Osteoblast (primary cell): ENCODE data around the gene SORCS2. TPM values are rescaled to one million over a fixed set of nuclear protein-coding genes. Genes with fewer than 3 reads are reported as not detected.

ENCODE experiments used
- DNase-seq: peaks from one replicate; pipeline ENCODE4 v3.0.0; 2011; ENCODE audit warnings: low spot score, mixed read lengths; ENCODE audit not compliant: insufficient read length; ENCODE audit errors: missing footprints
- H2AFZ ChIP-seq: 2 replicates; pipeline ENCODE4 v1.6.0; 2011; ENCODE audit warnings: mild to moderate bottlenecking, low read length
- H3K27ac ChIP-seq: 2 replicates; pipeline ENCODE4 v1.5.1; 2011; ENCODE audit warnings: mild to moderate bottlenecking, low read depth, low read length, moderate library complexity
- H3K27me3 ChIP-seq: 2 replicates; pipeline ENCODE4 v1.6.0; 2012; ENCODE audit warnings: mild to moderate bottlenecking, control low read depth, inconsistent platforms, low read length, moderate library complexity; ENCODE audit not compliant: insufficient read depth
- H3K36me3 ChIP-seq: 2 replicates; pipeline ENCODE4 v1.5.1; 2011; ENCODE audit warnings: mild to moderate bottlenecking, low read length, control low read depth, moderate library complexity; ENCODE audit not compliant: insufficient read depth
- H3K4me1 ChIP-seq: 2 replicates; pipeline ENCODE4 v1.5.1; 2011; ENCODE audit warnings: mild to moderate bottlenecking, low read length, control low read depth, moderate library complexity; ENCODE audit not compliant: insufficient read depth
- H3K4me2 ChIP-seq: 2 replicates; pipeline ENCODE4 v1.6.0; 2011; ENCODE audit warnings: mild to moderate bottlenecking, low read length; ENCODE audit not compliant: insufficient read depth
- H3K4me3 ChIP-seq: fragments of 200-600 bp; sonication (generic); 3 replicates; pipeline ENCODE4 v1.5.1; 2012; ENCODE audit warnings: mild to moderate bottlenecking, low read length, inconsistent platforms; ENCODE audit not compliant: insufficient read depth
- H3K79me2 ChIP-seq: 2 replicates; pipeline ENCODE4 v1.6.0; 2012; ENCODE audit warnings: mild to moderate bottlenecking, low read length, control low read depth, inconsistent platforms; ENCODE audit not compliant: insufficient read depth
- H3K9me3 ChIP-seq: 2 replicates; pipeline ENCODE4 v1.5.1; 2011; ENCODE audit warnings: low read depth, low read length, control low read depth
- H4K20me1 ChIP-seq: 2 replicates; pipeline ENCODE4 v1.6.0; 2012; ENCODE audit warnings: mild to moderate bottlenecking, low read length, control low read depth; ENCODE audit not compliant: insufficient read depth
- CTCF ChIP-seq: IDR thresholded peaks from 2 replicates; pipeline ENCODE4 v1.5.1; 2011; ENCODE audit warnings: mild to moderate bottlenecking, low read depth, low read length, moderate library complexity; ENCODE audit errors: extremely low read depth
- total RNA-seq: library from RNA; depleted of rRNA; stranded (reverse); fragments of >200 nt; gene quantifications from 2 replicates; pipeline ENCODE4 v1.2.3, GENCODE V29; 2012

Gene SORCS2
- total RNA-seq, 1 donor, result 9.0 TPM

GRCh38 chr4:7780751-7781348, 588.5 kb downstream of the SORCS2 start:
- Histone ChIP-seq H3K4me1 (peaks cover 42% of the 10 kb centered on the region), H3K27me3 (no peaks in the 10 kb centered on the region), H3K4me3 (no peak overlapping the region), H3K9me3 (no peaks in the 10 kb centered on the region), H3K27ac (peak overlapping the region; percentile 59), H3K4me2 (no peak overlapping the region), H3K79me2 (peaks cover 98% of the 10 kb centered on the region), H2AFZ (no peak overlapping the region), H4K20me1 (peaks cover 50% of the 10 kb centered on the region), H3K36me3 (peaks cover 98% of the 10 kb centered on the region)
- no peak for DNase-seq
- no peak for TF ChIP-seq CTCF

- Histone ChIP-seq H3K4me3 (no peak overlapping the region), H3K79me2 (peaks cover 98% of the 10 kb centered on the region), H3K27me3 (no peaks in the 10 kb centered on the region), H3K4me2 (no peak overlapping the region), H3K9me3 (no peaks in the 10 kb centered on the region), H3K4me1 (peaks cover 42% of the 10 kb centered on the region), H4K20me1 (peaks cover 53% of the 10 kb centered on the region), H3K36me3 (peaks cover 98% of the 10 kb centered on the region), H3K27ac (peak overlapping the region; percentile 59), H2AFZ (no peak overlapping the region)
- peak; percentile 77 for DNase-seq
- no peak for TF ChIP-seq CTCF
Observed at GRCh38 chr4:7781366-7781765, 589.0 kb downstream of the SORCS2 start.

- Histone ChIP-seq H3K36me3 (peaks cover 98% of the 10 kb centered on the region), H3K9me3 (no peaks in the 10 kb centered on the region), H4K20me1 (peaks cover 57% of the 10 kb centered on the region), H3K27me3 (no peaks in the 10 kb centered on the region), H2AFZ (no peak overlapping the region), H3K4me2 (no peak overlapping the region), H3K4me1 (peaks cover 42% of the 10 kb centered on the region), H3K27ac (peak overlapping the region; percentile 59), H3K4me3 (no peak overlapping the region), H3K79me2 (peaks cover 98% of the 10 kb centered on the region)
- no peak for TF ChIP-seq CTCF
- DNase-seq, result peak; percentile 80
Observed at GRCh38 chr4:7781993-7782392, 589.7 kb downstream of the SORCS2 start.

- Histone ChIP-seq H3K4me1 (peaks cover 42% of the 10 kb centered on the region), H3K4me2 (no peak overlapping the region), H3K79me2 (peaks cover 98% of the 10 kb centered on the region), H3K27me3 (no peaks in the 10 kb centered on the region), H4K20me1 (peaks cover 54% of the 10 kb centered on the region), H3K9me3 (no peaks in the 10 kb centered on the region), H3K36me3 (peaks cover 97% of the 10 kb centered on the region), H2AFZ (no peak overlapping the region), H3K4me3 (no peak overlapping the region), H3K27ac (peak overlapping the region; percentile 59)
- TF ChIP-seq CTCF, result no peak
- peak; percentile 85 for DNase-seq
Observed at GRCh38 chr4:7782783-7783182, 590.4 kb downstream of the SORCS2 start.
